ENCODE results near the gene PCCA. TPM values are rescaled to one million over a fixed set of nuclear protein-coding genes. Genes with fewer than 3 reads are reported as not detected.
A peak's percentile ranks its signal among the peaks of the same experiment; 100 is the strongest.
"Not testable (repeated sequence)": the region's sequence is repeated elsewhere in the genome, so short reads cannot be mapped to it uniquely, and the experiment has no call there.

Gene PCCA
- total RNA-seq, 1 experiment from 2014 or later: 8.9 TPM

- Mint-ChIP-seq H3K4me3 (ENCODE audit: low read depth, unreplicated experiment) (no peak overlapping the region), H3K36me3 (ENCODE audit: insufficient read depth, unreplicated experiment) (no peaks in the 10 kb centered on the region), H3K27me3 (ENCODE audit: unreplicated experiment) (no peaks in the 10 kb centered on the region), H3K27ac (ENCODE audit: unreplicated experiment) (no peak overlapping the region), H3K4me1 (ENCODE audit: low read depth, unreplicated experiment) (peaks cover 33% of the 10 kb centered on the region), H3K9me3 (ENCODE audit: low read depth, unreplicated experiment) (no peaks in the 10 kb centered on the region)
- intact Hi-C loops (cut with micrococcal nuclease; ENCODE audit: unreplicated experiment): no loop called here
- TF ChIP-seq CTCF (IDR thresholded peaks at IDR 0.05; ENCODE audit: unreplicated experiment): no peak
- CTCF ChIA-PET: no interaction called here
- DNase-seq: no peak
- BruUV-seq (replicated peaks): no TSS peak
Measured at GRCh38 chr13:100095498-100095897, 6.6 kb downstream of the PCCA start.

GRCh38 chr13:100096526-100096925 lies 7.6 kb downstream of the PCCA start:
- Mint-ChIP-seq H3K4me3 (ENCODE audit: low read depth, unreplicated experiment) (no peak overlapping the region), H3K9me3 (ENCODE audit: low read depth, unreplicated experiment) (no peaks in the 10 kb centered on the region), H3K27ac (ENCODE audit: unreplicated experiment) (no peak overlapping the region), H3K4me1 (ENCODE audit: low read depth, unreplicated experiment) (peaks cover 25% of the 10 kb centered on the region), H3K27me3 (ENCODE audit: unreplicated experiment) (no peaks in the 10 kb centered on the region), H3K36me3 (ENCODE audit: insufficient read depth, unreplicated experiment) (no peaks in the 10 kb centered on the region)
- DNase-seq: no peak
- CTCF ChIA-PET: no interaction called here
- intact Hi-C loops (cut with micrococcal nuclease; ENCODE audit: unreplicated experiment): no loop called here
- BruUV-seq (replicated peaks): no TSS peak
- no peak for TF ChIP-seq CTCF (IDR thresholded peaks at IDR 0.05; ENCODE audit: unreplicated experiment)

GRCh38 chr13:100097821-100098220 lies 8.9 kb downstream of the PCCA start:
- TF ChIP-seq CTCF (IDR thresholded peaks at IDR 0.05; ENCODE audit: unreplicated experiment): no peak
- H3K4me3 Mint-ChIP-seq (ENCODE audit: low read depth, unreplicated experiment): no peak overlapping the region
- no peaks in the 10 kb centered on the region for H3K9me3 Mint-ChIP-seq (ENCODE audit: low read depth, unreplicated experiment)
- no peak for DNase-seq
- H3K36me3 Mint-ChIP-seq (ENCODE audit: insufficient read depth, unreplicated experiment): peaks cover 4% of the 10 kb centered on the region
- H3K4me1 Mint-ChIP-seq (ENCODE audit: low read depth, unreplicated experiment): peaks cover 32% of the 10 kb centered on the region
- H3K27me3 Mint-ChIP-seq (ENCODE audit: unreplicated experiment): no peaks in the 10 kb centered on the region
- intact Hi-C loops (cut with micrococcal nuclease; ENCODE audit: unreplicated experiment): no loop called here
- H3K27ac Mint-ChIP-seq (ENCODE audit: unreplicated experiment): no peak overlapping the region
- CTCF ChIA-PET: no interaction called here
- no TSS peak for BruUV-seq (replicated peaks)

- Mint-ChIP-seq H3K4me1 (ENCODE audit: low read depth, unreplicated experiment) (peaks cover 25% of the 10 kb centered on the region), H3K27ac (ENCODE audit: unreplicated experiment) (peak overlapping the region; percentile 81), H3K27me3 (ENCODE audit: unreplicated experiment) (no peaks in the 10 kb centered on the region), H3K4me3 (ENCODE audit: low read depth, unreplicated experiment) (no peak overlapping the region), H3K9me3 (ENCODE audit: low read depth, unreplicated experiment) (no peaks in the 10 kb centered on the region), H3K36me3 (ENCODE audit: insufficient read depth, unreplicated experiment) (peaks cover 4% of the 10 kb centered on the region)
- BruUV-seq (replicated peaks): no TSS peak
- no peak for TF ChIP-seq CTCF (IDR thresholded peaks at IDR 0.05; ENCODE audit: unreplicated experiment)
- CTCF ChIA-PET: no interaction called here
- intact Hi-C loops (cut with micrococcal nuclease; ENCODE audit: unreplicated experiment): no loop called here
- no peak for DNase-seq
Measured at GRCh38 chr13:100098445-100099116, 9.7 kb downstream of the PCCA start.

- H3K27me3 Mint-ChIP-seq (ENCODE audit: unreplicated experiment); H3K4me3 Mint-ChIP-seq (ENCODE audit: low read depth, unreplicated experiment); DNase-seq; CTCF ChIA-PET; H3K36me3 Mint-ChIP-seq (ENCODE audit: insufficient read depth, unreplicated experiment); H3K9me3 Mint-ChIP-seq (ENCODE audit: low read depth, unreplicated experiment); BruUV-seq (replicated peaks); intact Hi-C loops (cut with micrococcal nuclease; ENCODE audit: unreplicated experiment): not testable (repeated sequence)
- Mint-ChIP-seq H3K27ac (ENCODE audit: unreplicated experiment) (peak overlapping the region; percentile 81), H3K4me1 (ENCODE audit: low read depth, unreplicated experiment) (peaks cover 25% of the 10 kb centered on the region)
Measured at GRCh38 chr13:100099117-100099445, 10.2 kb downstream of the PCCA start.
